Measurements from ENCODE around the gene SNX19.
A peak's percentile ranks its signal among the peaks of the same experiment; 100 is the strongest.

SNX19 gene

GRCh38 chr11:130906616-130907015 is 9.7 kb downstream of the SNX19 start:
- DNase-seq (ENCODE audit: extremely low read depth in 1 of 2, low read depth in 1 of 2), result no peak

- DNase-seq (ENCODE audit: extremely low read depth in 1 of 2, low read depth in 1 of 2), result no peak
Measured at GRCh38 chr11:130905512-130905911, 10.8 kb downstream of the SNX19 start.

- DNase-seq (ENCODE audit: extremely low read depth in 1 of 2, low read depth in 1 of 2), result no peak
Measured at GRCh38 chr11:130904380-130904779, 11.9 kb downstream of the SNX19 start.

GRCh38 chr11:130902380-130902779 is 13.9 kb downstream of the SNX19 start:
- DNase-seq (ENCODE audit: extremely low read depth in 1 of 2, low read depth in 1 of 2), result no peak

- no peak for DNase-seq (ENCODE audit: extremely low read depth in 1 of 2, low read depth in 1 of 2)
Measured at GRCh38 chr11:130899106-130899505, 17.2 kb downstream of the SNX19 start.

GRCh38 chr11:130897262-130898182 is 18.8 kb downstream of the SNX19 start:
- no peak for DNase-seq (ENCODE audit: extremely low read depth in 1 of 2, low read depth in 1 of 2)

- peak in 1 of 2 donors; percentile 44 for DNase-seq (ENCODE audit: extremely low read depth in 1 of 2, low read depth in 1 of 2)
Measured at GRCh38 chr11:130894322-130895025, 21.8 kb downstream of the SNX19 start.

GRCh38 chr11:130892861-130893260 is 23.4 kb downstream of the SNX19 start:
- no peak for DNase-seq (ENCODE audit: extremely low read depth in 1 of 2, low read depth in 1 of 2)

GRCh38 chr11:130891326-130891725 is 25.0 kb downstream of the SNX19 start:
- DNase-seq (ENCODE audit: extremely low read depth in 1 of 2, low read depth in 1 of 2), result no peak

- DNase-seq (ENCODE audit: extremely low read depth in 1 of 2, low read depth in 1 of 2), result no peak
Measured at GRCh38 chr11:130890039-130890745, 26.1 kb downstream of the SNX19 start.

GRCh38 chr11:130888790-130889189 is 27.5 kb downstream of the SNX19 start:
- no peak for DNase-seq (ENCODE audit: extremely low read depth in 1 of 2, low read depth in 1 of 2)

GRCh38 chr11:130886704-130887103 is 29.6 kb downstream of the SNX19 start:
- DNase-seq (ENCODE audit: extremely low read depth in 1 of 2, low read depth in 1 of 2), result no peak

- DNase-seq (ENCODE audit: extremely low read depth in 1 of 2, low read depth in 1 of 2), result no peak
Measured at GRCh38 chr11:130882138-130882551, 34.1 kb downstream of the SNX19 start.

- DNase-seq (ENCODE audit: extremely low read depth in 1 of 2, low read depth in 1 of 2), result no peak
Measured at GRCh38 chr11:130881475-130882137, 34.7 kb downstream of the SNX19 start.

- DNase-seq (ENCODE audit: extremely low read depth in 1 of 2, low read depth in 1 of 2), result no peak
Measured at GRCh38 chr11:130879836-130880235, 36.4 kb downstream of the SNX19 start.

- no peak for DNase-seq (ENCODE audit: extremely low read depth in 1 of 2, low read depth in 1 of 2)
Measured at GRCh38 chr11:130876931-130877915, 39.1 kb downstream of the SNX19 start.

- DNase-seq (ENCODE audit: extremely low read depth in 1 of 2, low read depth in 1 of 2), result no peak
Measured at GRCh38 chr11:130876100-130876499, 40.2 kb downstream of the SNX19 start.

GRCh38 chr11:130874955-130875531 is 41.2 kb downstream of the SNX19 start:
- DNase-seq (ENCODE audit: extremely low read depth in 1 of 2, low read depth in 1 of 2), result no peak

- DNase-seq (ENCODE audit: extremely low read depth in 1 of 2, low read depth in 1 of 2), result no peak
Measured at GRCh38 chr11:130874396-130874795, 41.9 kb downstream of the SNX19 start.
